ENCODE measurements around the gene KCND2. TPM values are rescaled to one million over a fixed set of nuclear protein-coding genes. Genes with fewer than 3 reads are reported as not detected.

Gene KCND2
- total RNA-seq, 1 donor from 2014 or later, result 1.2 TPM

GRCh38 chr7:120703585-120704240 is 430.7 kb downstream of the KCND2 start:
- no peaks in the 10 kb centered on the region for H3K36me3 Mint-ChIP-seq (ENCODE audit: unreplicated experiment)
- no peaks in the 10 kb centered on the region for H3K4me1 Mint-ChIP-seq (ENCODE audit: low read depth, unreplicated experiment)
- TF ChIP-seq CTCF (IDR thresholded peaks at IDR 0.05; ENCODE audit: partially characterized antibody, unreplicated experiment), result no peak
- no peak overlapping the region for H3K27ac Mint-ChIP-seq (ENCODE audit: unreplicated experiment)
- H3K9me3 Mint-ChIP-seq (ENCODE audit: unreplicated experiment), result no peaks in the 10 kb centered on the region
- H3K27me3 Mint-ChIP-seq (ENCODE audit: unreplicated experiment), result no peaks in the 10 kb centered on the region
- H3K4me3 Mint-ChIP-seq (ENCODE audit: unreplicated experiment), result no peak overlapping the region
- no peak for DNase-seq

- H3K4me3 Mint-ChIP-seq (ENCODE audit: unreplicated experiment), result no peak overlapping the region
- H3K36me3 Mint-ChIP-seq (ENCODE audit: unreplicated experiment), result no peaks in the 10 kb centered on the region
- H3K27ac Mint-ChIP-seq (ENCODE audit: unreplicated experiment), result no peak overlapping the region
- DNase-seq, result no peak
- H3K4me1 Mint-ChIP-seq (ENCODE audit: low read depth, unreplicated experiment), result no peaks in the 10 kb centered on the region
- TF ChIP-seq CTCF (IDR thresholded peaks at IDR 0.05; ENCODE audit: partially characterized antibody, unreplicated experiment), result no peak
- H3K9me3 Mint-ChIP-seq (ENCODE audit: unreplicated experiment), result no peaks in the 10 kb centered on the region
- H3K27me3 Mint-ChIP-seq (ENCODE audit: unreplicated experiment), result no peaks in the 10 kb centered on the region
Observed at GRCh38 chr7:120709252-120709971, 436.4 kb downstream of the KCND2 start.

GRCh38 chr7:120709972-120710320 is 437.0 kb downstream of the KCND2 start:
- Mint-ChIP-seq H3K4me1 (ENCODE audit: low read depth, unreplicated experiment) (no peaks in the 10 kb centered on the region), H3K27me3 (ENCODE audit: unreplicated experiment) (no peaks in the 10 kb centered on the region), H3K4me3 (ENCODE audit: unreplicated experiment) (no peak overlapping the region), H3K36me3 (ENCODE audit: unreplicated experiment) (no peaks in the 10 kb centered on the region), H3K27ac (ENCODE audit: unreplicated experiment) (no peak overlapping the region), H3K9me3 (ENCODE audit: unreplicated experiment) (no peaks in the 10 kb centered on the region)
- no peak for DNase-seq
- TF ChIP-seq CTCF (IDR thresholded peaks at IDR 0.05; ENCODE audit: partially characterized antibody, unreplicated experiment), result no peak

- Mint-ChIP-seq H3K36me3 (ENCODE audit: unreplicated experiment) (no peaks in the 10 kb centered on the region), H3K27ac (ENCODE audit: unreplicated experiment) (no peak overlapping the region), H3K4me1 (ENCODE audit: low read depth, unreplicated experiment) (peaks cover 4% of the 10 kb centered on the region), H3K27me3 (ENCODE audit: unreplicated experiment) (no peaks in the 10 kb centered on the region), H3K4me3 (ENCODE audit: unreplicated experiment) (no peak overlapping the region), H3K9me3 (ENCODE audit: unreplicated experiment) (no peaks in the 10 kb centered on the region)
- TF ChIP-seq CTCF (IDR thresholded peaks at IDR 0.05; ENCODE audit: partially characterized antibody, unreplicated experiment), result no peak
- DNase-seq, result no peak
Observed at GRCh38 chr7:120714945-120715344, 442.0 kb downstream of the KCND2 start.

- Mint-ChIP-seq H3K27me3 (ENCODE audit: unreplicated experiment) (no peaks in the 10 kb centered on the region), H3K27ac (ENCODE audit: unreplicated experiment) (no peak overlapping the region), H3K36me3 (ENCODE audit: unreplicated experiment) (no peaks in the 10 kb centered on the region), H3K4me1 (ENCODE audit: low read depth, unreplicated experiment) (peaks cover 8% of the 10 kb centered on the region), H3K9me3 (ENCODE audit: unreplicated experiment) (no peaks in the 10 kb centered on the region), H3K4me3 (ENCODE audit: unreplicated experiment) (no peak overlapping the region)
- TF ChIP-seq CTCF (IDR thresholded peaks at IDR 0.05; ENCODE audit: partially characterized antibody, unreplicated experiment), result no peak
- DNase-seq, result no peak
Observed at GRCh38 chr7:120716307-120716706, 443.3 kb downstream of the KCND2 start.
